HCT116 (cell line): ENCODE measurements around the gene ABL1.

Experiments
- CTCF ChIP-seq, 3 experiments: fragments of 200-600 bp in 1 of 3; sonication (generic) in 1 of 3; IDR thresholded peaks in 2 of 3; conservative IDR thresholded peaks in 1 of 3; 2 replicates each; pipeline ENCODE4 v1.5.1; 2012 to 2017; ENCODE audit warnings: low read depth in 2 of 3, low read length in 2 of 3, antibody characterized with exemption in 1 of 3, borderline replicate concordance in 1 of 3, control low read depth in 1 of 3, mild to moderate bottlenecking in 1 of 3, mixed read lengths in 1 of 3, mixed run types in 1 of 3, moderate library complexity in 1 of 3; ENCODE audit not compliant: insufficient read depth in 1 of 3
- ELF1 ChIP-seq: IDR thresholded peaks from 2 replicates; pipeline ENCODE4 v1.6.1; 2012; ENCODE audit warnings: low read depth, borderline replicate concordance
- EZH2 ChIP-seq: fragments of 200-600 bp; sonication (generic); IDR thresholded peaks from 2 replicates; pipeline ENCODE4 v1.6.1; 2017; ENCODE audit warnings: antibody characterized with exemption, mixed run types
- MAX ChIP-seq: IDR thresholded peaks from 2 replicates; pipeline ENCODE4 v1.6.1; 2012
- POLR2A ChIP-seq: IDR thresholded peaks from 2 replicates; pipeline ENCODE4 v1.7.0; 2011; ENCODE audit warnings: borderline replicate concordance; ENCODE audit not compliant: insufficient read depth, insufficient read length; ENCODE audit errors: extremely low read depth
- REST ChIP-seq: IDR thresholded peaks from 2 replicates; pipeline ENCODE4 v1.6.1; 2012; ENCODE audit warnings: low read depth
- SRF ChIP-seq: IDR thresholded peaks from 2 replicates; pipeline ENCODE4 v1.6.1; 2012; ENCODE audit warnings: low read depth
- YY1 ChIP-seq: IDR thresholded peaks from 2 replicates; pipeline ENCODE4 v1.6.1; 2011; ENCODE audit warnings: low read length, low read depth, moderate library complexity, mild to moderate bottlenecking; ENCODE audit not compliant: insufficient replicate concordance; ENCODE audit errors: extremely low read depth

GRCh38 chr9:130833031-130833990 is 1.7 kb upstream of the ABL1 start:
- TF ChIP-seq EZH2 (no peak), POLR2A (no peak), CTCF (IDR thresholded peaks at IDR 0.05 in 2 of 3, conservative IDR thresholded peaks at IDR 0.05 in 1 of 3; ENCODE audit: borderline replicate concordance in 1 of 3, insufficient read depth in 1 of 3, low read depth in 2 of 3, low read length in 2 of 3) (no peak), MAX (no peak), REST (no peak), SRF (no peak), YY1 (no peak), ELF1 (no peak)
